Liver (tissue), 3 donors: Measurements from ENCODE around the gene CRB1.

Source experiments
- ATF3 ChIP-seq: IDR thresholded peaks from 2 replicates; pipeline ENCODE4 v1.6.1; 2016; ENCODE audit warnings: antibody characterized with exemption
- CTCF ChIP-seq: fragments of 150-350 bp; IDR thresholded peaks from 2 replicates; pipeline ENCODE4 v1.5.1; 2017; ENCODE audit warnings: improper control_type of control experiment, low read depth, low read length; ENCODE audit not compliant: missing input control
- FOXA1 ChIP-seq: IDR thresholded peaks from 2 replicates; pipeline ENCODE4 v1.6.1; 2016; ENCODE audit warnings: antibody characterized with exemption
- GABPA ChIP-seq, 2 donors: IDR thresholded peaks in 1 of 2; conservative IDR thresholded peaks in 1 of 2; 2 replicates each; pipeline ENCODE4 v1.6.1; 2016; ENCODE audit warnings: antibody characterized with exemption in 2 of 2, mild to moderate bottlenecking in 1 of 2, moderate library complexity in 1 of 2
- MAX ChIP-seq: IDR thresholded peaks from 2 replicates; pipeline ENCODE4 v1.6.1; 2016; ENCODE audit warnings: antibody characterized with exemption
- NR2F2 ChIP-seq: IDR thresholded peaks from 2 replicates; pipeline ENCODE4 v1.6.1; 2016; ENCODE audit warnings: antibody characterized with exemption
- RAD21 ChIP-seq, 2 donors: IDR thresholded peaks; 2 replicates each; pipeline ENCODE4 v1.6.1; 2016; ENCODE audit warnings: antibody characterized with exemption in 2 of 2, mild to moderate bottlenecking in 2 of 2
- REST ChIP-seq: IDR thresholded peaks from 2 replicates; pipeline ENCODE4 v1.6.1; 2016; ENCODE audit warnings: antibody characterized with exemption, mild to moderate bottlenecking
- SP1 ChIP-seq: IDR thresholded peaks from 2 replicates; pipeline ENCODE4 v1.6.1; 2018; ENCODE audit warnings: antibody characterized with exemption, mild to moderate bottlenecking
- TAF1 ChIP-seq: conservative IDR thresholded peaks from 2 replicates; pipeline ENCODE4 v1.6.1; 2016; ENCODE audit warnings: antibody characterized with exemption, mild to moderate bottlenecking
- YY1 ChIP-seq: IDR thresholded peaks from 2 replicates; pipeline ENCODE4 v1.6.1; 2016; ENCODE audit warnings: antibody characterized with exemption, mild to moderate bottlenecking
- ZBTB33 ChIP-seq: IDR thresholded peaks from 2 replicates; pipeline ENCODE4 v1.6.1; 2016; ENCODE audit warnings: antibody characterized with exemption
- donor health status: healthy.
- donor health status: healthy.

GRCh38 chr1:197284325-197284724 is 16.3 kb downstream of the CRB1 start:
- TF ChIP-seq YY1 = no peak
- no peak for TF ChIP-seq CTCF
- no peak for TF ChIP-seq MAX
- TF ChIP-seq FOXA1 = no peak
- TF ChIP-seq GABPA (IDR thresholded peaks at IDR 0.05 in 1 of 2, conservative IDR thresholded peaks at IDR 0.05 in 1 of 2) = no peak
- TF ChIP-seq TAF1 = no peak
- no peak for TF ChIP-seq REST
- TF ChIP-seq NR2F2 = no peak
- no peak for TF ChIP-seq SP1
- TF ChIP-seq ATF3 = no peak
- no peak for TF ChIP-seq RAD21 (IDR thresholded peaks at IDR 0.05)
- TF ChIP-seq ZBTB33 = no peak
